GM23248 (cell line): ENCODE measurements around the gene BCHE. TPM values are rescaled to one million over a fixed set of nuclear protein-coding genes. Genes with fewer than 3 reads are reported as not detected.

Experiments used
- DNase-seq: peaks from one replicate; pipeline ENCODE4 v3.0.0-alpha.2; 2015
- H2AFZ ChIP-seq: fragments of 200-600 bp; sonication (generic); 2 replicates; pipeline ENCODE4 v1.6.1; 2016; ENCODE audit warnings: antibody characterized with exemption
- H3F3A ChIP-seq: fragments of 200-600 bp; sonication (generic); 2 replicates; pipeline ENCODE4 v1.6.1; 2016; ENCODE audit warnings: mild to moderate bottlenecking, antibody characterized with exemption, mixed run types; ENCODE audit not compliant: insufficient read depth
- H3K27ac ChIP-seq: fragments of 200-600 bp; sonication (generic); 2 replicates; pipeline ENCODE4 v1.5.1; 2016; ENCODE audit warnings: mild to moderate bottlenecking
- H3K27me3 ChIP-seq: fragments of 200-600 bp; sonication (generic); replicated peaks from 2 replicates; pipeline ENCODE4 v1.6.1; 2016; ENCODE audit warnings: mild to moderate bottlenecking; ENCODE audit not compliant: insufficient read depth
- H3K36me3 ChIP-seq: fragments of 200-600 bp; sonication (generic); 2 replicates; pipeline ENCODE4 v1.6.1; 2016; ENCODE audit warnings: low read depth, mild to moderate bottlenecking
- H3K4me1 ChIP-seq: fragments of 200-600 bp; sonication (generic); 2 replicates; pipeline ENCODE4 v1.6.1; 2016; ENCODE audit warnings: mild to moderate bottlenecking; ENCODE audit not compliant: insufficient read depth
- H3K4me2 ChIP-seq: fragments of 200-600 bp; sonication (generic); one replicate; pipeline ENCODE4 v1.6.1; 2016; ENCODE audit warnings: mild to moderate bottlenecking; ENCODE audit not compliant: unreplicated experiment
- H3K4me3 ChIP-seq: fragments of 200-600 bp; sonication (generic); 2 replicates; pipeline ENCODE4 v1.5.1; 2016; ENCODE audit warnings: mild to moderate bottlenecking
- H3K79me2 ChIP-seq: fragments of 200-600 bp; sonication (generic); 2 replicates; pipeline ENCODE4 v1.6.1; 2016; ENCODE audit warnings: mild to moderate bottlenecking; ENCODE audit not compliant: insufficient read depth
- H3K9ac ChIP-seq: fragments of 200-600 bp; sonication (generic); 2 replicates; pipeline ENCODE4 v1.6.1; 2016; ENCODE audit warnings: mild to moderate bottlenecking
- H3K9me2 ChIP-seq: fragments of 200-600 bp; sonication (generic); 2 replicates; pipeline ENCODE4 v1.6.1; 2016; ENCODE audit warnings: mixed run types, mild to moderate bottlenecking, moderate library complexity; ENCODE audit not compliant: insufficient read depth
- H3K9me3 ChIP-seq: fragments of 200-600 bp; sonication (generic); one replicate; pipeline ENCODE4 v1.6.1; 2017; ENCODE audit warnings: low read depth
- H4K20me1 ChIP-seq: fragments of 200-600 bp; sonication (generic); 2 replicates; pipeline ENCODE4 v1.6.0; 2016; ENCODE audit not compliant: insufficient read depth
- EZH2 ChIP-seq: fragments of 200-600 bp; sonication (generic); IDR thresholded peaks from 2 replicates; pipeline ENCODE4 v1.6.1; 2018; ENCODE audit warnings: antibody characterized with exemption, mild to moderate bottlenecking; ENCODE audit not compliant: insufficient read depth, poor library complexity, severe bottlenecking
- EZH2phosphoT487 ChIP-seq: fragments of 200-600 bp; sonication (generic); IDR thresholded peaks from 2 replicates; pipeline ENCODE4 v1.6.1; 2018; ENCODE audit warnings: antibody characterized with exemption, moderate library complexity, mild to moderate bottlenecking, low read depth; ENCODE audit not compliant: insufficient read depth
- WGBS, 2 experiments: methylation state at CpG; one replicate each; pipeline ENCODE4 v1.1.6; 2015 to 2017; ENCODE audit warnings: low lambda C conversion rate in 2 of 2, low coverage in 1 of 2; ENCODE audit errors: missing lambda C conversion rate in 2 of 2; 5-methylcytosine and 5-hydroxymethylcytosine counted together
- in situ Hi-C: fragments of 300-500 bp; cut with MboI; formaldehyde crosslinking; loops from 2 replicates; pipeline ENCODE4 v1.15.0; 2020
- polyA plus RNA-seq: library from polyadenylated mRNA; unstranded; fragments of >200 nt; fragmentation: Nextera tagmentation; extraction: Ambion mirVana; gene quantifications from 2 replicates; pipeline ENCODE4 v1.2.1, GENCODE V29; 2016
- total RNA-seq: library from RNA; depleted of rRNA; stranded (reverse); fragments of >200 nt; shearing (Covaris generic); gene quantifications from 2 replicates; pipeline ENCODE4 v1.2.3, GENCODE V29; 2014

The BCHE gene
- total and polyA plus RNA-seq, 2 experiments from 2014 or later: not detected

DNA sequence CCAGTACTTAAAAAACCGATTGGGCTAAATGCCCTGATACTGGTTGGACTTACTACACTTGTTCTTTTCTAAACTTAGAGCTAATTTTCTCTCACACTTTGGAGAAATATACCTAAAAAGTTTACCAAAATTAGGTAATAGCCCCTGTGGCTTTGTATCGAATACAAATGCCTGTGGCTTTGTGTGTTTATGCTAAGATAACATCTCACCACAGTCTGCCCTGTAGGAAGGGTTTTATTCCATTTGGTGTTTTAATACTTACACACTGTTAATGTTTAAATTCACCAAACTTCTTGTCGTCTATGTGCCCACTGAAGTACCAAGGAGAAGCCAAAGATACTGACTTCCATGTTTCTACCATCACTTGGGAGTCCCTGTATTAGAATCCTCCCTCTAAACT is 66.4 kb downstream of the BCHE start:
- Histone ChIP-seq H2AFZ (no peak overlapping the region), H3K36me3 (no peaks in the 10 kb centered on the region), H3K79me2 (no peaks in the 10 kb centered on the region), H3K9me3 (no peaks in the 10 kb centered on the region), H3K4me2 (no peak overlapping the region), H3K4me1 (no peaks in the 10 kb centered on the region), H4K20me1 (no peaks in the 10 kb centered on the region), H3K9ac (no peak overlapping the region), H3K27ac (no peak overlapping the region), H3K27me3 (no peaks in the 10 kb centered on the region), H3K9me2 (no peaks in the 10 kb centered on the region), H3F3A (no peaks in the 10 kb centered on the region), H3K4me3 (no peak overlapping the region)
- DNase-seq: no peak
- 10 to 19% methylated on average over 3 of the region's 3 CpGs for WGBS, 2 experiments
- in situ Hi-C loops: no loop called here
- no peak for TF ChIP-seq EZH2phosphoT487
- TF ChIP-seq EZH2: no peak

DNA sequence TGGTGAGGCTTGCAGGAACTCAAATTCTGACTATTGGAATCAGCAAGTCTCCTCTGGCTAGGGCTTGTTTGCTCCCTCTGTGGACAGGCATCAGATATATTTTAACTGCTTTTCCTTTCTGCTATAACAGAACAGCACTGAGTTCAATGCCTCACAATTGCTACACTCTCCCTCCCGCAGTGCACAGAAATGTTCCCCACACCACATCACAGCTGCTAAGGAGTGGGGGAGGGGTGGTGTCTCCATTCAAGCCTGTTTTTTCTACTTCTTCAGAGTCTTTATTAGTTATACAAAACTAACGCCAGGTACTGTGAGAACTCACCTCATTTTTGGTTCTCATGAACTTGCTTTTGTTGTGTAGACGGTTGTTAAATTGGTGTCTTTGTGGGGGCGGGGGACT is 68.5 kb downstream of the BCHE start:
- H3K27me3 ChIP-seq: no peaks in the 10 kb centered on the region
- no peak overlapping the region for H2AFZ ChIP-seq
- no peak overlapping the region for H3K4me3 ChIP-seq
- no peaks in the 10 kb centered on the region for H3F3A ChIP-seq
- no peak overlapping the region for H3K9ac ChIP-seq
- no peak overlapping the region for H3K27ac ChIP-seq
- WGBS, 2 experiments: 32 to 35% methylated on average over 4 of the region's 4 CpGs
- H3K4me2 ChIP-seq: no peak overlapping the region
- peaks cover under 1% of the 10 kb centered on the region for H3K9me3 ChIP-seq
- H3K79me2 ChIP-seq: no peaks in the 10 kb centered on the region
- no peak for DNase-seq
- in situ Hi-C loops: no loop called here
- no peaks in the 10 kb centered on the region for H4K20me1 ChIP-seq
- no peaks in the 10 kb centered on the region for H3K36me3 ChIP-seq
- no peak for TF ChIP-seq EZH2
- no peak for TF ChIP-seq EZH2phosphoT487
- H3K4me1 ChIP-seq: no peaks in the 10 kb centered on the region
- H3K9me2 ChIP-seq: no peaks in the 10 kb centered on the region

DNA sequence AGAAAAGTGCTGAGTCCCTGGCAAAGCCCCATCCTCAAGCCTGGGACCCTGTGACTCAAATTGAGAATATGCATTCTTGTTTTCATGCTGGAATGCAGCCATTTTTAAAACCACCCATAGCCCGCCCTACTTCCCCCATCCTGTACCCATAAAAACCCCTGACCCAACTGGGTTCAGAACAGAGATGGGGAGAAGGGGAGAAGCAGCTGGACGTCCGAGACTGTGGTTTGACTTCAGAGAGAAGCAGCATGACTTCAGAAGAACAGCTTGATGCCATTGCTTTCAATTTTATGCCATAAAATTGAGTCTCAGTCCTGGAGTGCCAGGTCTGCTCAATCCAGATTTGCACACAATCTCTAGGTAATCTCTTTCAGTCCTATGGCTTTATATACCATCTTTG is 78.2 kb downstream of the BCHE start:
- H3K79me2 ChIP-seq: no peaks in the 10 kb centered on the region
- in situ Hi-C loops: no loop called here
- H3K9me2 ChIP-seq: no peaks in the 10 kb centered on the region
- no peak overlapping the region for H3K4me3 ChIP-seq
- TF ChIP-seq EZH2 (no peak), EZH2phosphoT487 (no peak)
- no peak overlapping the region for H3K9ac ChIP-seq
- H3K27me3 ChIP-seq: no peaks in the 10 kb centered on the region
- H3K36me3 ChIP-seq: no peaks in the 10 kb centered on the region
- no peak overlapping the region for H3K27ac ChIP-seq
- H4K20me1 ChIP-seq: no peaks in the 10 kb centered on the region
- H3K9me3 ChIP-seq: peaks cover 6% of the 10 kb centered on the region
- no peaks in the 10 kb centered on the region for H3F3A ChIP-seq
- WGBS, 2 experiments: 14 to 25% methylated on average over 3 of the region's 3 CpGs
- no peaks in the 10 kb centered on the region for H3K4me1 ChIP-seq
- no peak overlapping the region for H2AFZ ChIP-seq
- no peak for DNase-seq
- no peak overlapping the region for H3K4me2 ChIP-seq

DNA sequence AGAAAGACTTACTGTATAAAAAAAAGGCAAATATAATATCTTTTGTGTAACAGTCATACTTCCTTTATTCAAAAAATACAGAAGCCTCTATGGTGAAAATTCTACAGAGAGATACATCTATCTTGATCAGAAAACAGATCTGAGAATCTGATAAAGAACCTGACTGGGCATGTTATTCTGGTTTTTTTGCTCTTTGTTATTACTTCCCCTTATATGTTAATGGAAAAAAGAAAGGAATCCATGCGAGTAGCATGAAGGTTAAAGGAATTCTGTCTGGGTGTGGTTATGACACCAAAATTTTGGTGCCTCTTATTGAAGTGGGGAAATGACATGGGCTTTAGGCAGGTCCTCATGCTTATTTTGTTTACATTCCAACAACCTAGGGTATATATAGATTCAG is 81.7 kb downstream of the BCHE start:
- Histone ChIP-seq H3K27me3 (no peaks in the 10 kb centered on the region), H3K4me1 (no peaks in the 10 kb centered on the region), H3K4me2 (no peak overlapping the region), H3K9ac (no peak overlapping the region), H3K27ac (no peak overlapping the region), H3K4me3 (no peak overlapping the region), H3K36me3 (no peaks in the 10 kb centered on the region), H3K79me2 (no peaks in the 10 kb centered on the region), H3K9me3 (no peaks in the 10 kb centered on the region), H3F3A (no peaks in the 10 kb centered on the region), H3K9me2 (no peaks in the 10 kb centered on the region), H4K20me1 (no peaks in the 10 kb centered on the region), H2AFZ (no peak overlapping the region)
- no peak for DNase-seq
- in situ Hi-C loops: no loop called here
- WGBS, 2 experiments: 14 to 38% methylated on average over 1 of the region's 1 CpG
- TF ChIP-seq EZH2phosphoT487 (no peak), EZH2 (no peak)

DNA sequence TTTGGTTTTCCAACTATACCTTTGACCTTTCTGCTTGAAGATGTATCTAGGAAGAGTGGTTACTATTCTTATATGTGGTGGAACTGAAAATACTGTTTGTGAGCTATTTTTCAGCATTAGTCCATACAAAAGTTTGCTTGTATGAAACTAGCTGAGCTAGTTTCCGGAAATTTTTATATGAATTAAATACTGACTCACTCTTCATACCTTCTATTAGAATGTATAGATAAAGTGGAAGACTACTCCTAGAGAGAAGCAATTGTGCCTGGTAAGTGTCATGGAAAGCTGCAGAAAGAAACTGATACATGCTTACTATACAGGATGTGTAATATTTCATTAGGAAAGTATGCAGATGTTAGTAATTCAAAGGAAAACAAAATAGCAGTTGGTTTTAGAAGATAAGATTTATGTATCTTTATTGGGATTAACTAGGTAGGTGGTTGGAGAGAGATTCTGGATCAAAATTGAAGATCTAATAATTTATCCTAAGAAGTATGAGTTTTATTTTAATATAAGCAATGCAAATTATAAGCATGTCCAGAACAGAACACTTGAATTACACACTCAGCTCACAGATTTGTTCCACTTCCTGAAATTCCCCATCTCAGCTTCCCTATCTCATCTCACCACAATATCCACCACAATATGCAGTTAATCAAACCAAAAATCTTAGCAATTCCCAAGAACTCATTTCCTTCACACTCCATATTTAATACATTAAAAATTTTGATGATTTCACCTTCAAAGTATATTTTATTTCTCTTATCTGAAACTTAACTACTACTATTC is 82.8 kb downstream of the BCHE start:
- Histone ChIP-seq H3K9me2 (no peaks in the 10 kb centered on the region), H3K27me3 (no peaks in the 10 kb centered on the region), H3K9me3 (no peaks in the 10 kb centered on the region), H3K9ac (no peak overlapping the region), H3K79me2 (no peaks in the 10 kb centered on the region), H3F3A (no peaks in the 10 kb centered on the region), H3K4me2 (no peak overlapping the region), H3K4me1 (no peaks in the 10 kb centered on the region), H2AFZ (no peak overlapping the region), H4K20me1 (no peaks in the 10 kb centered on the region), H3K4me3 (no peak overlapping the region), H3K36me3 (no peaks in the 10 kb centered on the region), H3K27ac (no peak overlapping the region)
- in situ Hi-C loops: no loop called here
- DNase-seq: no peak
- 0 to 7% methylated on average over 1 of the region's 1 CpG for WGBS, 2 experiments
- TF ChIP-seq EZH2: no peak
